Tongue (tissue), 3 donors: ENCODE data around the gene STAB1. TPM values are rescaled to one million over a fixed set of nuclear protein-coding genes. Genes with fewer than 3 reads are reported as not detected.

Experiments used
- DNase-seq: peaks from one replicate; pipeline ENCODE4 v3.0.0-alpha.2; 2015
- small RNA-seq: library from RNA; depleted of rRNA; stranded (forward); fragments of <200 nt; gene quantifications from one replicate; pipeline ENCODE3, GENCODE V24; 2014; ENCODE audit warnings: low replicate concordance
- total RNA-seq: library from RNA; depleted of rRNA; stranded (reverse); fragments of >200 nt; gene quantifications from one replicate; pipeline ENCODE4 v1.2.3, GENCODE V29; 2014

Gene STAB1
- total RNA-seq, 1 donor from 2014 or later, result 56.5 TPM

- no peak for DNase-seq
Observed at GRCh38 chr3:52563984-52564383, 68.8 kb downstream of the STAB1 start.

DNA sequence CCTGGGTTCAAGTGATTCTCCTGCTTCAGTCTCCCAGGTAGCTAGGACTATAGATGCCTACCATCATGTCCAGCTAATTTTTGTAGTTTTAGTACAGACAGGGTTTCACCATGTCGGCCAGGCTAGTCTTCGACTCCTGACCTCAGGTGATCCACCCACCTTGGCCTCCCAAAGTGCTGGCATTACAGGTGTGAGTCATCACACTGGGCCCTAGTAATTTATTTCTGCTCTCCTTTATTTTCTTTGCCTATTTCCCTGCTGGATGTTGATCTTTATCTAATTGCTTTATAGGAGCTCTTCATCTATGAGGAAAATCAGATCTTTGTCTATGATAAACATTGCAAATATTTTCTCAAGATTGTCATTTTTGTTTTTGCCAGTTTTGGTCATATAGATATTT, 72.9 kb downstream of the STAB1 start:
- no peak for DNase-seq

- DNase-seq, result no peak
Observed at GRCh38 chr3:52570076-52570475, 74.9 kb downstream of the STAB1 start.

GRCh38 chr3:52572221-52572620, 77.1 kb downstream of the STAB1 start:
- no peak for DNase-seq

Small RNA genes within 50 kb of the gene (small RNA-seq; reads per million reads assigned to genes)
- not detected for gene RNU6-856P
- not detected for gene RNU6ATAC16P

Other genes starting within 250 kb of the STAB1 start
- 9.9 TPM for gene PPM1M, start 249.6 kb upstream of the STAB1 start, total RNA-seq
- gene WDR82, start 216.7 kb upstream of the STAB1 start, total RNA-seq, result 95.1 TPM
- gene GLYCTK, start 207.5 kb upstream of the STAB1 start, total RNA-seq, result 9.2 TPM
- 3.3 TPM for gene DNAH1, start 179.0 kb upstream of the STAB1 start, total RNA-seq
- 55.9 TPM for gene BAP1, start 85.3 kb upstream of the STAB1 start, total RNA-seq
- 11.3 TPM for gene PHF7, start 84.7 kb upstream of the STAB1 start, total RNA-seq
- gene SEMA3G, start 50.2 kb upstream of the STAB1 start, total RNA-seq, result 14.0 TPM
- gene TNNC1, start 41.3 kb upstream of the STAB1 start, total RNA-seq, result 352 TPM
- gene NISCH, start 39.7 kb upstream of the STAB1 start, total RNA-seq, result 82.2 TPM
- 46.8 TPM for gene NT5DC2, start 38.5 kb downstream of the STAB1 start, total RNA-seq
- 1.4 TPM for gene UQCC5, start 41.3 kb downstream of the STAB1 start, total RNA-seq
- gene PBRM1, start 190.6 kb downstream of the STAB1 start, total RNA-seq, result 94.3 TPM
- gene GNL3, start 190.7 kb downstream of the STAB1 start, total RNA-seq, result 121 TPM
- 109 TPM for gene GLT8D1, start 210.5 kb downstream of the STAB1 start, total RNA-seq
- 43.3 TPM for gene SPCS1, start 210.8 kb downstream of the STAB1 start, total RNA-seq